ENCODE results near the gene PITX3. TPM values are rescaled to one million over a fixed set of nuclear protein-coding genes. Genes with fewer than 3 reads are reported as not detected.
"Not testable (repeated sequence)": the region's sequence is repeated elsewhere in the genome, so short reads cannot be mapped to it uniquely, and the experiment has no call there.

PITX3 gene
- total and polyA plus RNA-seq, 11 donors = 0.18 to 9.5 (median 1.3) TPM

DNA sequence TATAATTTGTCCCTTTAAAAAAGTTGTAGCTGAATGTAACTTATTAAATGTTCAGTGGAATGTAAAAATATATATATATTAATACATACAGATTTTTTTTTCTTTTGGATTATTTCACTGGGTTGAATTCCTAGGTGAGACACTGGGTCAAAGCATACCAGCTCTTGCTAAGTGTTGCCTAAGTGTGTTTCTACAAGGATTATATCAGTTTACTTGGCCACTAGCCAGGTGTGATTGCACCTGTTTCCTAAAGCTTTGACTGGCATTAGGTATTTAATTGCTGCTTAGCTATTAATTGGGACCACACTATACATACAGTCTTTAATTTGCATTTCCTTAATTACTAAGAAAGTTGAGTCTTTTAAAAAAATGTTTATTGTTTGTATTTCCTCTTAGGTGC is 20.7 kb downstream of the PITX3 start:
- Histone ChIP-seq H3K4me1 (peaks cover 0 to 8% (median 4%) of the 10 kb centered on the region in 12 donors), H3K36me3 (no peaks in the 10 kb centered on the region), H3K9me3 (no peaks in the 10 kb centered on the region), H3K27me3 (no peaks in the 10 kb centered on the region), H3K4me3 (no peak overlapping the region), H3K27ac (no peak overlapping the region)
- intact Hi-C loops (cut with DNase I) = loop anchor here in 3 of 10 donors (10.0 kb wide), 2 partner anchors 56 to 364 kb away; no protein-coding TSS in a partner anchor
- TF ChIP-seq CTCF (IDR thresholded peaks at IDR 0.05) (no peak), POLR2A (IDR thresholded peaks at IDR 0.05) (no peak)
- ATAC-seq = no peak
- no peak for DNase-seq

GRCh38 chr10:102219370-102219769 is 21.9 kb downstream of the PITX3 start:
- Histone ChIP-seq H3K4me3 (no peak overlapping the region), H3K4me1 (no peaks in the 10 kb centered on the region), H3K9me3 (no peaks in the 10 kb centered on the region), H3K27me3 (no peaks in the 10 kb centered on the region), H3K27ac (no peak overlapping the region), H3K36me3 (no peaks in the 10 kb centered on the region)
- no peak for TF ChIP-seq POLR2A (IDR thresholded peaks at IDR 0.05)
- TF ChIP-seq CTCF (IDR thresholded peaks at IDR 0.05) = no peak
- intact Hi-C loops (cut with DNase I) = no loop called here
- DNase-seq (no peak), ATAC-seq (no peak)
- WGBS, 4 donors = 72 to 92% (median 75%) methylated on average over 5 of the region's 5 CpGs

DNA sequence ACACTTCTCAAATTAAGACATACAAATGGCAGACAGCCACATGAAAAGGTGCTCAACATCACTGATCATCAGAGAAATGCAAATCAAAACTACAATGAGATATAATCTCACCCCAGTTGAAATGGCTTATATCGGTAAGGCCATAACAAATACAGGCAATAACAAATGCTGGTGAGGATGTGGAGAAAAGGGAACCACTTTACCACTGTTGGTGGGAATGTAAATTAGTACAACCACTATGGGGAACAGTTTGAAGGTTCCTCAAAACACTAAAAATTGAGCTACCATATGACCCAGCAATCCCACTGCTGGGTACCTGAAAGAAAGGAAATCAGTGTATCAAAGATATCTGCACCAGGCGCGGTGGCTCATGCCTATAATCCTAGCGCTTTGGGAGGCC is 27.7 kb downstream of the PITX3 start:
- H3K27ac ChIP-seq; H3K4me3 ChIP-seq; H3K4me1 ChIP-seq; H3K9me3 ChIP-seq; DNase-seq; ATAC-seq; H3K36me3 ChIP-seq; intact Hi-C loops (cut with DNase I); H3K27me3 ChIP-seq: not testable (repeated sequence)
- 56 to 88% (median 75%) methylated on average over 4 of the region's 4 CpGs for WGBS, 4 donors

DNA sequence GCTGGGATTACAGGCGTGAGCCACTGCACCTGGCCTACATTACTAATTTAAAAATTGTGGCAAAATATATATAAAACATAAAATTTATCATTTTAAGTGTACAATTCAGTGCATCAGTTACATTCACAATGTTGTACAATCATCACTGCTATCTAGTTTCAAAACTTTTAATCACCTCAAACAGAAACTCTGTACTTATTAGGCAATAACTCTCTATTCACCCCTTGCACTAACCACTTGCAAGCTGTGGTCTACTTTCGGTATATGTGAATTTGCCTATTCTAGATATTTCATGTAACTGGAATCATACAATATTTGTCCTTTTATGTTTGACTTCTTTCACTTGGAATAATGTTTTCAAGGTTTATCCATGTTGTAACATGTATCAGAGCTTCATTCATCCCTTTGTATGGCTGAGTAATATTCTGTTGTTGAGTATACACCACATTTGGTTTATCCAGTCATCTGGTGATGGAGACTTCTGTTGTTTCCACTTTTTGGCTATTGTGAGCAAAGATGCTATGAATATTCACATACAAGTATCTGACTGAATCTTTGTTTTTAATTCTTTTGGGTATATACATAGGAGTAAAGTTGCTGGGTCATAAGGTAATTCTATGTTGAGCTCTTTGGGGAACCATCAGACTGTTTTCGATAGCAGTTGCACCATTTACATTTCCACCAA is 29.6 kb downstream of the PITX3 start:
- TF ChIP-seq POLR2A (IDR thresholded peaks at IDR 0.05) = no peak
- no peak for TF ChIP-seq CTCF (IDR thresholded peaks at IDR 0.05)
- Histone ChIP-seq H3K4me1 (peaks cover 0 to 13% (median 7%) of the 10 kb centered on the region in 12 donors), H3K4me3 (no peak overlapping the region), H3K9me3 (no peaks in the 10 kb centered on the region), H3K36me3 (no peaks in the 10 kb centered on the region), H3K27me3 (no peaks in the 10 kb centered on the region), H3K27ac (no peak overlapping the region)
- intact Hi-C loops (cut with DNase I) = no loop called here
- DNase-seq = no peak
- WGBS, 4 donors = 89 to 94% (median 91%) methylated on average over 3 of the region's 3 CpGs
- no peak for ATAC-seq
